GM18909 (cell line): ENCODE results near the gene GRK1.
"Not testable (repeated sequence)": the region's sequence is repeated elsewhere in the genome, so short reads cannot be mapped to it uniquely, and the experiment has no call there.

Source experiments
- ATAC-seq: cut with Tn5 transposase; IDR thresholded peaks from one replicate; pipeline ENCODE4 v1.9.1; 2021; ENCODE audit warnings: mild to moderate bottlenecking; ENCODE audit not compliant: unreplicated experiment, poor library complexity

The GRK1 gene

DNA sequence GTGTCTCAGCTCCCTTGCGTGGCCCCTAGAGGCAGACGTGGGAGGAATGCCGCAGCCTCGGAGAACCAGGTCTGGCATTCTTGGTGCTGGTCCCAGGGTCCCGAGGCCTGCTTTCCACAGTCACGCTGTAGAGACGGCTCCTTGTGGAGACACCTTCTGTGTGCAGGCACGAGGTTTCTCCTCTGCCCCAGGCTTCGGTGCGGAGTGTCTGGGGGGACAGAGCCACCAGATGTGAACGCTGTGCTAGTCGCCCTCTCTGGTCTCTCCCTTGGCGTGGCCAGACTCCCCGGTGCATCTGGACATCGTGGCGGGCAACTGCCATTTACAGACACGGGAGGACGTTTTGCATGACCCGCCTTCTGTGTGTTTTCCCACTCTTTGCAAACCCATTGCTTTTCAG lies 84.5 kb downstream of the GRK1 start:
- no peak for ATAC-seq

DNA sequence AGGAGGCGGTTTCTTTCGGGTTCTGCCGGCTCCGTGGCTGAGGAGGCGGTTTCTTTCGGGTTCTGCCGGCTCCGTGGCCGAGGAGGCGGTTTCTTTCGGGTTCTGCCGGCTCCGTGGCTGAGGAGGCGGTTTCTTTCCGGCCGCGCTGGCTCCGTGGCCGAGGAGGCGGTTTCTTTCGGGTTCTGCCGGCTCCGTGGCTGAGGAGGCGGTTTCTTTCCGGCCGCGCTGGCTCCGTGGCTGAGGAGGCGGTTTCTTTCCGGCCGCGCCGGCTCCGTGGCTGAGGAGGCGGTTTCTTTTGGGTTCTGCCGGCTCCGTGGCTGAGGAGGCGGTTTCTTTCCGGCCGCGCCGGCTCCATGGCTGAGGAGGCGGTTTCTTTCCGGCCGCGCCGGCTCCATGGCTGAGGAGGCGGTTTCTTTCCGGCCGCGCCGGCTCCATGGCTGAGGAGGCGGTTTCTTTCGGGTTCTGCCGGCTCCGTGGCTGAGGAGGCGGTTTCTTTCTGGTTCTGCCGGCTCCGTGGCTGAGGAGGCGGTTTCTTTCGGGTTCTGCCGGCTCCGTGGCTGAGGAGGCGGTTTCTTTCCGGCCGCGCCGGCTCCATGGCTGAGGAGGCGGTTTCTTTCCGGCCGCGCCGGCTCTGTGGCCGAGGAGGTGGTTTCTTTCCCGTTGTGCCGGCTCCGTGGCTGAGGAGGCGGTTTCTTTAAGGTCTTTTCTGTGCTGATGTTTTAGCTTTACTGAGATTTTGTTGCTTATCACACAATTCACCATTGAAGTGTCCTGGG lies 85.4 kb downstream of the GRK1 start:
- not testable (repeated sequence) for ATAC-seq

DNA sequence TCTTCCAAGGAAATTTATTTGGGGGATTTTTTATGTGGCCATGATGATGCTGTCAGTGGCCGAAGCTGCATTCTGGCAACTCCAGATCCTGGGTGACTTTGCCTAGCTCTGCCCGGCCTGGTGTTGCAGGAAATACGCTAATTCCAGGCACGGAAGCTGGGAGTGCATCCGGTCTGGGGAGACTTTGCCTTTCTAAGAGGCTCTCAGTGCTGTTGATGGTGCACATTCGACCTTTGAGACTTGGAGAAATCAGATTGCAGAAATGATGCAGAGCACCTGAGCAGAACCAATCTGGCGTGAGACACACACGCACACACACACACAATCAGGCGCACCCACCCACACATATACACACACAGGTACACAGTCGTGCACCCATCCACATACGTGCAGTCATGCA lies 86.2 kb downstream of the GRK1 start:
- no peak for ATAC-seq

- no peak for ATAC-seq
Observed at GRCh38 chr13:113754242-113754641, 87.2 kb downstream of the GRK1 start.

- no peak for ATAC-seq
Observed at GRCh38 chr13:113754691-113755090, 87.7 kb downstream of the GRK1 start.

- no peak for ATAC-seq
Observed at GRCh38 chr13:113756441-113757097, 89.5 kb downstream of the GRK1 start.

- ATAC-seq = peak; percentile 78
Observed at GRCh38 chr13:113758651-113759524, 91.9 kb downstream of the GRK1 start, which contains the start of gene TMEM255B. TMEM255B (plus strand) TSS chr13:113759226; CDS start chr13:113759270, 44 bp downstream.

DNA sequence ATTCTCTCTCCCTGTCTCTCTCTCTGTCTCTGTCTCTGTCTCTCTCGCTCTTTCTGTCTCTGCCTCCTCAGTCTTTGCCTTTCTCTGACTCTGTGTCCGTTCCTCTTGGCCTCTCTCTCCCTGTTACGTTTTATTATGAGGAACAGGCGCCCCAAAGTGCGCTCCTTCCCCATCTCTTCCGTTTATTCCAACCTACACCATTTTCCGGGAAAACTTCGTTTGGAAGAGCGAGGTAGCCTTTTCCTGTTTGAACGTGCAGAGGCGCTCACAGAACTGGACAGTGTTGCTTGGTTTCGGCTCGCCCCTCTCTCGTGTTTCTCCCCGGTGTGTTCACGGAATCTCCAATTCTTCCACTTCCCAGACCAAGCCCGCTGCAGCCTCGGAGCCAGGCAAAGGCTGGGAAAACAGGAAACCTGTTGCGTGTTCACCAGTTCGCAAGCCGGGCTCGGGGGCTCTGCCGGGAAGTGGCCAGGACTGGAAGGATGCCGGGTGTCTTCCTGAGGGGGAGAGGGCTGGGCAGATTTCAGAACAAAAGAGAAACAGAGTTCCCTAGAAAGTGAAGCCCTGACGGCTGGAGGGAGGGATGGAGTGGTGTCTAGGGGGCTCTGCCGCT lies 92.6 kb downstream of the GRK1 start:
- ATAC-seq = no peak

- no peak for ATAC-seq
Observed at GRCh38 chr13:113761136-113761535, 94.1 kb downstream of the GRK1 start.

GRCh38 chr13:113762075-113762474 lies 95.1 kb downstream of the GRK1 start:
- ATAC-seq = no peak

DNA sequence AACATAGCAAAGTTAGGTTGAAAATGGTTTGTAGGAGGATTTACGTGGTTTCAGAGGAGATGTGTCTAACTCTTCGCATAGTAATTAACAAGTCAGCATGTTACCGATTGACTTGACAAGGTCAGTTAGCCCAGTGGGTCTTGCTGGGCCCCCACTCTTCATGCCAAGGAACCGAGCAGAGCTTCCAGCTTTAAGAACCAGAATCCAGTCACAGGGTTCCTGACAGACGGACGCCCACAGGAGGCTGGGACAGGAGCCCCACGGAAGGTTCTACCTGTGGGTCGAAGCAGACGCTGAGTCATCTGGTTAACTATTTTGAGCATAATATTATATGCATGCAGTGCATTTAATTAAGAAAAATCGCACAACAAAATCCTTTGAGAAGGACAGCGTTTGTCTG lies 95.5 kb downstream of the GRK1 start:
- ATAC-seq = no peak

DNA sequence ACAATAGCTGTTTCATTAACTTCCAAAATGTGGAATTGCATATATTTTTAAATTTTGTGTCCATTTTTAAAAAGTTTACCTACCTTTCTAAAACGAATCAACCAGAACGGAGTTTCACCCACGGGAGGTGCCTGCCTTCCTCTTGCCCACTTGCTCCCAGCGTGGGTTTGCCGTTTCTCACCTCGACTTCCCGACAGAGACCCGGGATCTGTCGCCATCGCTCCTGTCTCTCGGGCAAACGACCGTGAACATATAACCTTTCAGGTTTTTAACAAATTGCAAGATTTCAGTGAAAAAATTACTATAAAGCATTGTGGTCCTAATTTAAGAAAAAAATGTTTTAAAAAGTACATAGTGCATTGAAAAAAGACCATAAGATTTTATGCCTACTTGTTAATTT lies 96.2 kb downstream of the GRK1 start:
- ATAC-seq = no peak

GRCh38 chr13:113763961-113764792 lies 97.2 kb downstream of the GRK1 start:
- no peak for ATAC-seq

GRCh38 chr13:113764793-113765563 lies 98.0 kb downstream of the GRK1 start:
- no peak for ATAC-seq

DNA sequence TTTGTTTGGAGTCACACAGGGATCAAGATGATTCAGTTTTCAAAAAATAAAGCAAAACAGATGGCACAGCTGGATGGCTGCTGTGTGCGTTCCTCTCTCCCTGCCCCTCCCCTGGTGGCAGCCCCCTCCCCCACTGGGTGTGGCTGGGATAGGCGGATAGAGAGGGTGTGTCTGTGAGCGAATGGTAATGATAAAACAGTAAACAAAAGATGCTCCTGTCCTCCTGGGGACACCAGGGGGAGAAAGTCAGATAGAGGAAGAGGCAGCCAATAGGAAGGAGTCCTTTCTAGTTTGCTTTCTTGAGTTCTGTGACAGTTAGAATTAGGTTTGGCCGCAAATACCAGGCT lies 98.5 kb downstream of the GRK1 start:
- no peak for ATAC-seq

DNA sequence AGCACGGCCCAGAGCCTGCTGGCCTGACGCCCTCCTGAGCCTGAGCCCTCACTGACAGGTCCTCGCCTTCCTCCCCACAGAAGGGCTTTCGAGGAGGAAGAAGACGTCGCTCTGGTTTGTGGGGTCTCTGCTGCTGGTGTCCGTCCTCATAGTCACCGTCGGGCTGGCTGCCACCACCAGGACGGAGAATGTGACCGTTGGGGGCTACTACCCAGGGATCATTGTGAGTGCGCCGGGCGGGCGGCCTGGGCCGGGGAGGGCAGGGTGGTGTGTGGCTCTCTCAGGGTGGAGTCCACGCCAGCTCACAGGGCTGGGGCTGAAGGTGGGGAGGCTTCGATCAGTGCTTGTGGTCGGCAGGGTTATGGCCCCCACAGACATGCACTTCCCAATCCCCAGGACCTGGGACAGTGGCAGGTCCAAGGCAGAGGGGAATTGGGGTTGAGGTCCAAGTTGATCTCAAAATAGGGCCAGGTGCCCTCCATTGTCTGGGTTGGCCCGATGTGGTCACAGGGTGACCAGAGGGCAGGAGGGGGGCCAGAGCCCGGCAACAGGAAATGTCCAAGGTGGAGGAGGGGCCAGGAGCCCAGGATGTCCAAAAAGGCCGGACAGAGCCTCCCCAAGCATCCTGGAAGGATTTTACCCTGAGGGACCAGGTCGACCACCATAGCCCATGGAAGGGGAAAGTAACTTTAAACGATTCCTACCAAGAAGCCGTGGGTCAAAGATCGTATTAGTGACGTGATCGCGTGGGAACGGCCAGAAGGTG lies 99.2 kb downstream of the GRK1 start:
- ATAC-seq = no peak

DNA sequence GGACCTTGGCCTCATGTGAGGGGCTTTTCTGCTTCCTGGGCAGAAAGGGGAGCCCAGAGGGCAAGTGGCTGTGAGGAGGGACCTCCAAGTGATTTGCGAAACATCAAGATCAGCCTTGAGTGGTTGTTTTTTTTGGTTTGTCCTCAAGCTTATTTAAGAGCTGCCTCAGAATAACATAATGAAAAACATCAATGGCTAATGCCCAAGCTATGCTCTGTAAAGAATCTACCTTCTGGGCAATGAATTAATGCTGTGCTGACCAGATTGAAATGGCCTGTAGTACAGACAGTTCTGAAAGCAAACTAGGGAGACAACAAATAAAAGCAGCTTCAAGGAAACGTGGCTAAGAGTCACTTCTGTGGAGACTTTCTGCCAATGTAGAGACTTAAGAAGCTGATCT lies 100.3 kb downstream of the GRK1 start:
- no peak for ATAC-seq
